Mesenchymal stem cell (in vitro differentiated cells and primary cell): Measurements from ENCODE around the gene RNF133.

Experiments
- DNase-seq: peaks from one replicate; pipeline ENCODE4 v3.0.0-alpha.2; 2013
- H2AFZ ChIP-seq: one replicate; pipeline ENCODE4 v1.6.1; 2013; ENCODE audit warnings: low read depth, mild to moderate bottlenecking, control low read depth, inconsistent platforms, low read length, moderate library complexity
- H2AK5ac ChIP-seq: 2 replicates; pipeline ENCODE4 v1.6.1; 2013; ENCODE audit warnings: low read length, moderate library complexity, mild to moderate bottlenecking, inconsistent platforms; ENCODE audit not compliant: severe bottlenecking
- H2BK120ac ChIP-seq: one replicate; pipeline ENCODE4 v1.6.1; 2013; ENCODE audit warnings: low read depth, mild to moderate bottlenecking, inconsistent platforms, low read length, moderate library complexity
- H2BK12ac ChIP-seq, 2 experiments: one replicate each; pipeline ENCODE4 v1.6.1; 2013; ENCODE audit warnings: inconsistent platforms in 2 of 2, low read length in 2 of 2, mild to moderate bottlenecking in 2 of 2, moderate library complexity in 2 of 2, control low read depth in 1 of 2
- H2BK15ac ChIP-seq: one replicate; pipeline ENCODE4 v1.6.1; 2013; ENCODE audit warnings: mild to moderate bottlenecking, low read depth, inconsistent platforms; ENCODE audit not compliant: poor library complexity, severe bottlenecking
- H2BK5ac ChIP-seq: 2 replicates; pipeline ENCODE4 v1.6.1; 2013; ENCODE audit warnings: low read depth, mild to moderate bottlenecking, low read length, control low read depth, inconsistent platforms; ENCODE audit not compliant: poor library complexity, severe bottlenecking
- H3K14ac ChIP-seq, 2 experiments: one replicate each; pipeline ENCODE4 v1.6.1; 2013; ENCODE audit warnings: inconsistent platforms in 2 of 2, low read length in 2 of 2, control low read depth in 1 of 2, mild to moderate bottlenecking in 1 of 2, moderate library complexity in 1 of 2
- H3K18ac ChIP-seq, 2 experiments: one replicate each; pipeline ENCODE4 v1.6.1; 2013; ENCODE audit warnings: inconsistent platforms in 2 of 2, low read length in 2 of 2, control low read depth in 1 of 2, low read depth in 1 of 2, mild to moderate bottlenecking in 1 of 2
- H3K23ac ChIP-seq, 2 experiments: one replicate each; pipeline ENCODE4 v1.6.1; 2013; ENCODE audit warnings: inconsistent platforms in 2 of 2, low read length in 2 of 2, mild to moderate bottlenecking in 2 of 2, moderate library complexity in 2 of 2, control low read depth in 1 of 2
- H3K27ac ChIP-seq: 2 replicates; pipeline ENCODE4 v1.5.1; 2013; ENCODE audit warnings: mild to moderate bottlenecking, moderate library complexity, low read length, control low read depth, inconsistent platforms; ENCODE audit not compliant: poor library complexity, severe bottlenecking
- H3K27me3 ChIP-seq, 2 experiments: 2 replicates each; pipeline versions ENCODE4 v1.6.1 to v1.7.0; 2013; ENCODE audit warnings: low read length in 2 of 2, mild to moderate bottlenecking in 2 of 2, moderate library complexity in 2 of 2, control low read depth in 1 of 2, inconsistent platforms in 1 of 2; ENCODE audit not compliant: control insufficient read depth in 1 of 2, insufficient read depth in 1 of 2
- H3K36me3 ChIP-seq, 2 experiments: 2 replicates each; pipeline versions ENCODE4 v1.6.1 to v1.7.0; 2013; ENCODE audit warnings: low read length in 2 of 2, control low read depth in 1 of 2, inconsistent platforms in 1 of 2, low read depth in 1 of 2, mild to moderate bottlenecking in 1 of 2; ENCODE audit not compliant: insufficient read depth in 2 of 2, control insufficient read depth in 1 of 2
- H3K4ac ChIP-seq, 2 experiments: one replicate each; pipeline ENCODE4 v1.6.1; 2013; ENCODE audit warnings: inconsistent platforms in 2 of 2, low read length in 2 of 2, mild to moderate bottlenecking in 2 of 2, moderate library complexity in 2 of 2, control low read depth in 1 of 2, low read depth in 1 of 2
- H3K4me1 ChIP-seq: 2 replicates; pipeline ENCODE4 v1.6.1; 2013; ENCODE audit warnings: low read depth, low read length, control low read depth; ENCODE audit not compliant: control insufficient read depth, insufficient read depth
- H3K4me2 ChIP-seq: 2 replicates; pipeline ENCODE4 v1.6.1; 2013; ENCODE audit warnings: low read length, mild to moderate bottlenecking, inconsistent platforms; ENCODE audit not compliant: poor library complexity, severe bottlenecking
- H3K4me3 ChIP-seq, 2 experiments: 2 replicates each; pipeline versions ENCODE4 v1.5.1 to v1.7.0; 2013; ENCODE audit warnings: low read length in 2 of 2, mild to moderate bottlenecking in 2 of 2, control low read depth in 1 of 2, low read depth in 1 of 2; ENCODE audit not compliant: insufficient read depth in 1 of 2
- H3K79me1 ChIP-seq: replicated peaks from 2 replicates; pipeline ENCODE4 v1.6.1; 2013; ENCODE audit warnings: mild to moderate bottlenecking, control low read depth, low read length, inconsistent platforms; ENCODE audit not compliant: poor library complexity, severe bottlenecking
- H3K9ac ChIP-seq: 2 replicates; pipeline ENCODE4 v1.7.0; 2013; ENCODE audit warnings: mild to moderate bottlenecking, low read length, moderate library complexity
- H3K9me3 ChIP-seq: 2 replicates; pipeline ENCODE4 v1.7.0; 2013; ENCODE audit warnings: mild to moderate bottlenecking, low read length; ENCODE audit not compliant: control insufficient read depth
- H4K8ac ChIP-seq: one replicate; pipeline ENCODE4 v1.6.1; 2013; ENCODE audit warnings: inconsistent platforms, mild to moderate bottlenecking, low read length, moderate library complexity
- H4K91ac ChIP-seq: one replicate; pipeline ENCODE4 v1.6.1; 2013; ENCODE audit warnings: mild to moderate bottlenecking, low read length, inconsistent platforms
- WGBS: methylation state at CpG from one replicate; pipeline ENCODE4 v1.1.7; 2013; ENCODE audit warnings: mixed read lengths; 5-methylcytosine and 5-hydroxymethylcytosine counted together

Gene RNF133

GRCh38 chr7:122675011-122675410, 23.9 kb downstream of the RNF133 start:
- H3K27me3 ChIP-seq: no peaks in the 10 kb centered on the region
- H2BK120ac ChIP-seq: no peak overlapping the region
- no peak overlapping the region for H2BK15ac ChIP-seq
- H3K79me1 ChIP-seq: no peaks in the 10 kb centered on the region
- no peak overlapping the region for H2BK5ac ChIP-seq
- peaks cover 1% of the 10 kb centered on the region for H3K4me1 ChIP-seq
- 92% methylated on average over 7 of the region's 7 CpGs for WGBS
- H2BK12ac ChIP-seq: no peak overlapping the region
- H3K4ac ChIP-seq: no peak overlapping the region
- H2AFZ ChIP-seq: no peak overlapping the region
- H3K4me2 ChIP-seq: no peak overlapping the region
- DNase-seq: no peak
- peak overlapping the region in 1 of 2 experiments; percentile 63 for H3K4me3 ChIP-seq
- H4K8ac ChIP-seq: no peak overlapping the region
- H3K23ac ChIP-seq: no peak overlapping the region
- no peak overlapping the region for H3K27ac ChIP-seq
- no peaks in the 10 kb centered on the region for H3K36me3 ChIP-seq
- no peak overlapping the region for H3K18ac ChIP-seq
- H3K14ac ChIP-seq: no peak overlapping the region
- peak overlapping the region; percentile 79 for H3K9ac ChIP-seq
- no peak overlapping the region for H2AK5ac ChIP-seq
- H3K9me3 ChIP-seq: no peaks in the 10 kb centered on the region
- H4K91ac ChIP-seq: no peak overlapping the region

GRCh38 chr7:122674502-122674901, 24.4 kb downstream of the RNF133 start:
- Histone ChIP-seq H4K8ac (no peak overlapping the region), H2BK15ac (no peak overlapping the region), H2AFZ (no peak overlapping the region), H2BK5ac (no peak overlapping the region), H3K79me1 (no peaks in the 10 kb centered on the region), H3K4me2 (no peak overlapping the region), H3K14ac (no peak overlapping the region), H3K4ac (no peak overlapping the region), H2BK12ac (no peak overlapping the region), H3K23ac (no peak overlapping the region), H3K18ac (no peak overlapping the region), H3K4me3 (peak overlapping the region in 1 of 2 experiments; percentile 63), H3K9ac (peak overlapping the region; percentile 79), H3K27ac (no peak overlapping the region), H2AK5ac (no peak overlapping the region), H3K36me3 (no peaks in the 10 kb centered on the region), H2BK120ac (no peak overlapping the region), H3K27me3 (no peaks in the 10 kb centered on the region), H3K4me1 (peaks cover 1% of the 10 kb centered on the region), H3K9me3 (no peaks in the 10 kb centered on the region), H4K91ac (no peak overlapping the region)
- DNase-seq: no peak
- 92% methylated on average over 4 of the region's 4 CpGs for WGBS

- H2BK12ac ChIP-seq: no peak overlapping the region
- no peaks in the 10 kb centered on the region for H3K79me1 ChIP-seq
- no peak overlapping the region for H3K4me2 ChIP-seq
- H3K18ac ChIP-seq: no peak overlapping the region
- no peak overlapping the region for H4K91ac ChIP-seq
- H3K14ac ChIP-seq: no peak overlapping the region
- no peak overlapping the region for H3K23ac ChIP-seq
- H2BK120ac ChIP-seq: no peak overlapping the region
- no peak overlapping the region for H2AFZ ChIP-seq
- H2BK15ac ChIP-seq: no peak overlapping the region
- peaks cover 1% of the 10 kb centered on the region for H3K4me1 ChIP-seq
- DNase-seq: no peak
- peak overlapping the region; percentile 79 for H3K9ac ChIP-seq
- H3K36me3 ChIP-seq: no peaks in the 10 kb centered on the region
- no peak overlapping the region for H3K4ac ChIP-seq
- no peak overlapping the region for H3K27ac ChIP-seq
- no peaks in the 10 kb centered on the region for H3K27me3 ChIP-seq
- H2BK5ac ChIP-seq: no peak overlapping the region
- H3K4me3 ChIP-seq: peak overlapping the region in 1 of 2 experiments; percentile 63
- H3K9me3 ChIP-seq: no peaks in the 10 kb centered on the region
- WGBS: 95% methylated on average over 19 of the region's 21 CpGs
- no peak overlapping the region for H4K8ac ChIP-seq
- H2AK5ac ChIP-seq: no peak overlapping the region
Measured at GRCh38 chr7:122673951-122674350, 25.0 kb downstream of the RNF133 start.

GRCh38 chr7:122672536-122672935, 26.4 kb downstream of the RNF133 start:
- WGBS: 95% methylated on average over 8 of the region's 8 CpGs
- Histone ChIP-seq H3K18ac (no peak overlapping the region), H3K27ac (no peak overlapping the region), H3K4me3 (no peak overlapping the region), H4K8ac (no peak overlapping the region), H2BK5ac (no peak overlapping the region), H3K9me3 (no peaks in the 10 kb centered on the region), H2AFZ (no peak overlapping the region), H2BK15ac (no peak overlapping the region), H4K91ac (no peak overlapping the region), H3K27me3 (no peaks in the 10 kb centered on the region), H2BK120ac (no peak overlapping the region), H3K4me1 (no peaks in the 10 kb centered on the region), H3K14ac (no peak overlapping the region), H2AK5ac (no peak overlapping the region), H3K4me2 (no peak overlapping the region), H3K79me1 (no peaks in the 10 kb centered on the region), H3K4ac (no peak overlapping the region), H3K23ac (no peak overlapping the region), H3K9ac (no peak overlapping the region), H2BK12ac (no peak overlapping the region), H3K36me3 (no peaks in the 10 kb centered on the region)
- no peak for DNase-seq
